C1 segment of cervical spinal cord (tissue), 14 donors: ENCODE measurements around the gene ACY1.

ENCODE experiments used
- DNase-seq, 14 donors: peaks; one replicate each; lab custom pipeline; 2025; lab: John Stamatoyannopoulos, UW

ACY1 gene

DNA sequence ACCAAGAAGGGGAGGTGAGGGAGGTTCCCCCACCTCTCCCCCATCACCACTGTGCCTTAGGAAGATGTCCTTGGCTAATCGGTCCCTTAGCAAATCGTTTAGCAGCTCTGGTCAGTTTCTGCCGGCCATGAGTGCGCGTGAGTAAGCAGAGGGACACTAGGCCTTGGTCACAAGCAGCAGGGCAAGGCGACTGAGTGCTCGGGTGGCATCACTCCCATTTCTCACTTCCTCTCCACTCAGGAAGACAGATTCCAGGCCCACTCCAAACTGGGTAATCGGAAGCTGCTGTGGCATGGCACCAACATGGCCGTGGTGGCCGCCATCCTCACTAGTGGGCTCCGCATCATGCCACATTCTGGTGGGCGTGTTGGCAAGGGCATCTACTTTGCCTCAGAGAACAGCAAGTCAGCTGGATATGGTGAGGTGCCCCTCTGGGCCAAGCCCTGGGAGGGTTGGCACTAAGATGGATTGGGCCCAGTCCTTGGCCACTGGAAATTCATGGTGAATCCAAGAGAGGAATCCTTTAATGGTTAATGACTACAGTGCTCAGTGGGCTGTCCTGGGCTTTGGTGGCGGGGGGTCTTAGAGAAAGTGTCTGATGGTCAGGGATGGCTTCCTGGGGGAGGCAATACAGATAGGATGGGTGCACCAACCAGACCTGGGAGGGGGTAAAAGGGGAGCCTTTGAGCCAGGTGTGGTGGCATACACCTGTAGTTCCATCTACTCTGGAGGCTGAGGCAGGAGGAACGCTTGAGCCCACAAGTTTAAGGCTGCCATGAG is 37.2 kb upstream of the ACY1 start:
- no peak for DNase-seq

DNA sequence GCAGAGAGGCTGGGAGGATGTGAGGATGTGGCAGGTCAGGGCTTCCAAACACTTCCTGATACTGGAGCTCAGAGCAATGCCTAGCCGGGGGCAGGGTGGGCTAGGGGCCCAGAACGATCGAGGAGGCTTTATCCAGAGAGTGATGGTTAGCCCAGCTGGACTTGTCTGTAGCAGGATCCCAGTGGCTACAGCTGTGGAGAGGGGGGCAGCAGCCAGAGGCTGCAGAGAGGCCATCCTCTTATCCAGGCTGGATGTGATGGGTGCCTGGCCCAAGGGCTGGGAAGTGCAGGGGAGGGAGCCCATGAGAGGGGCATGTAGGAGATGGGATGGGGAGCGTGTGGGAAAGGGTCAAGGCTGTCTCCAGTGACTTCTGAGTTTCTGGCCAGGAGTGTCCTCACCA is 36.5 kb upstream of the ACY1 start:
- DNase-seq = no peak

DNA sequence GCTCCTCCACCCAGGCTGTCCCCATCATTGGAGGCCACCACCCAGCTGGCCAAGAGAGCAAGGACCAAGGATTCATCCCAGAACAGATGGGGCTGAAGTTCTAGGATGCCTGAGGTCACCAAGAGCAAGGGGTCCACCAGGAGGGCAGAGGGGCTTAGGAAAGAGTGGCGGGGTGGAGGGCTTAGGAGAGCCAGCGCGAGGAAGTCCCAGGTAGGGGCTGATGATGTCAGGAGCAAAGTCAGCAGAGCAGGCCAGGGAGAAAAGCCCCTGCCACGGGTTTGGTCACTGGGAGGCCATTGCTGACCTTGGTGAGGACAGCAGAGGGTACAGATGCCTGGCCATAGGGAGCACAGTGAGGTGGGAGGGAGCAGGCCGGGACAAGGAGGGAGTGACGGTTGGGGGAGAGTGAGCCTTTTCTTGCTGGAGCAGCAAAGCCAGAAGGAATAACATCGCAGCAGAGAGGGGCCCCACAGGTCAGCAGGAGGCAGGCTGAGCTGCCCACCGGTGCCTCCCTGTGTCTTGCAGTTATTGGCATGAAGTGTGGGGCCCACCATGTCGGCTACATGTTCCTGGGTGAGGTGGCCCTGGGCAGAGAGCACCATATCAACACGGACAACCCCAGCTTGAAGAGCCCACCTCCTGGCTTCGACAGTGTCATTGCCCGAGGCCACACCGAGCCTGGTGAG is 36.0 kb upstream of the ACY1 start:
- no peak for DNase-seq

DNA sequence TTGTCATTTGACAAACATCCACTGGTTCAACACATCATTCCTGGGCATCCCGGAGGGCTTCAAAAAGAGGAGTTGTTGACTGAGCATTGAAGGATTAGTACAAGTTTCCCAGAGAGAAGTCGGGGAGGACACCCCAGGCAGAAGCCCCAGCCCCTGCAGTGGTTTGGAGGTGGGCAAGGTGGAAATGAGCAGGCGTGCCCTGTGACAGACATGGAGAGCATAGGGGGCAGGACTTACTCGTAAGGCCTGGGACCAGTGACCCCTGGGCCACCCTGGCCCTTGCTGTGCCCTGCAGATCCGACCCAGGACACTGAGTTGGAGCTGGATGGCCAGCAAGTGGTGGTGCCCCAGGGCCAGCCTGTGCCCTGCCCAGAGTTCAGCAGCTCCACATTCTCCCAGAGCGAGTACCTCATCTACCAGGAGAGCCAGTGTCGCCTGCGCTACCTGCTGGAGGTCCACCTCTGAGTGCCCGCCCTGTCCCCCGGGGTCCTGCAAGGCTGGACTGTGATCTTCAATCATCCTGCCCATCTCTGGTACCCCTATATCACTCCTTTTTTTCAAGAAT is 35.2 kb upstream of the ACY1 start:
- no peak for DNase-seq

DNA sequence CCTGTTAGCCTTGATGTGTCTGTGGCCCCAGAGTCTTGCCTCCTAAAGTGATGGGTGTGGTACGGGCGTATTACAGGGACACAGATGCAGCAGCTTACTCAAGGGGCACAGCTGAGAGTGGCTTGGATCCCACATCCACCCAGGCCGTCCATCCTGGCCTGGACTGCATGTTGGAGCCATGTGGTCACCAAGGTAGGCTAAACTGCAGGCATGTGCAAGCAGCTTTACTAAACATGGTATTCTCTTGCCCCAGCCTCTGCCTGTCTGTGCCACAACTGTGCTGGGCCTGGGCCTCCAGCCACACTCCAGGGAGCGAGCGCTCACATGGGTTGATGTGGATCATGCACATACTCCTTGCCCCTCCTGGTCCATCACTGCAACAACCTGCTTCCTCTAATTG is 34.2 kb upstream of the ACY1 start:
- DNase-seq = no peak

DNA sequence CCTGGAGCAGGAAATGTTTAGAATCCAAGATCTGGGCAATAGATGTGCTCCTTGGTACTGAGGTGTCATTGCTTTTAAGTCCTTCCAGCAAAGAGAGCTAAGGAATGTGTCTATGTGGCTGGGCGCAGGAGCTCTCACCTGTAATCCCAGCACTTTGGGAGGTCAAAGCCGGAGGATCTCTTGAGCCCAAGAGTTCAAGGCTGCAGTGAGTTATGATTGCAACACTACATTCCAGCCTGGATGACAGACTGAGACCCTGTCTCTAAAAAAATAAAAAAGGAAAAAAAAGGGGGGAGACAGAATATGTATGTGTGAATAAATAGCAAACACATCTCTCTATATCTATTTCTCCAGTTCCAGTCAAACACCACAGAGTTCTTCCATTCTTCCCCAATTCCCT is 32.4 kb upstream of the ACY1 start:
- no peak for DNase-seq

DNA sequence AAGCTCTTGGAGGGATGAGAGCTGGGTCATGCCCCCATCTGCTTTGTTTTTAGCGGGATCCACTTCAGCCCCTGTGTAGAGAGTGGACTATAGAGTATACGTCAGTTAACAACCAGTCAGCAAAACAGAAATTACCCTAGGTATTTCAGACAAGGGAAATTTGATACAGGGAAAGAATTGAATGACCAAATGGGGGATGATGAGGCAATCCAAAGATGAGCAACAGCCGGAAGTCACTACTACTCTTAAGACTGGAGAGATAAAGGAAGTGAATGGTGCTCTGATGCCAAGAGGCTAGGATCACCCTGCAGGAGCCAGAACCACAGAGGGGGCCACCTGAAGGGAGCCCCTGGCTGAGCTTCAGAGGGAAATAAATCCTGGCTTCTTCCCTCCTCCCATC is 29.9 kb upstream of the ACY1 start:
- no peak for DNase-seq

DNA sequence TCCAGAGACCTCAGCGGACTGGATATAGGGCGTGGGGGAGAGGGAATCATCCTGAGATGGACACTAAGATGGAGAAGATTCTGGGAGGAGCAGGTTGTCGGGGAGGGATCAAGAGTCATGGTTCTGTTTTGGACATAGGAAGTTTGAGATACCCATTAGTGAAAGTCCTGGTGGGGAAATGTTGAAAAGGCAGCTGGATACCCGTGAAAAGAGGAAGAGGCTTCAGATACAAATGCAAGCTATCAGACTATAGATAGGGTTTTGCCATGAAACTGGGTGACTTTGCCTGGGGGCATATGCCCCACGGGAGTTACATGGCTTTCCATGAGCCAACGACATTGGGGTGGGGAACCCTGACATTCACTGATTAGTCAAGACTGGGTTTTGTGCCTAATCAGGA is 29.2 kb upstream of the ACY1 start:
- no peak for DNase-seq

DNA sequence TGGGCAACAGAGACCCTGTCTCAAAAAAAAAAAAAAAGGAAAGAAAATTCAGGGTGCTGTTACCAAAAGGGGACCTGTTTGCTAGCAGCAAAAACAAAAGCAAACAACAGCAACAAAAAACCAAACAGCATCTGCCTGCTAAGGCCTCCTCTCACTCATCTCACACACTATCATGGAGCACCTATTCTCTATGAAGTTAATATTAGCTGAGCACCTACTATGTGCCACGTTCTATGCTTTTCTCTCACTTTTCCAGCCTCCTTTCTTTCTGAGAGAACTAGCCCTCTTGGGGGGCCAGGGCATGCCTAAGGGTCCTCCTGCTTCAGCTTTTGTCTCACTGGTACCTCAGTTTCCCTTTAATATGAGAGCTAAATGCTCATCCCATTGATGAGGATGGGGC is 28.6 kb upstream of the ACY1 start:
- no peak for DNase-seq

DNA sequence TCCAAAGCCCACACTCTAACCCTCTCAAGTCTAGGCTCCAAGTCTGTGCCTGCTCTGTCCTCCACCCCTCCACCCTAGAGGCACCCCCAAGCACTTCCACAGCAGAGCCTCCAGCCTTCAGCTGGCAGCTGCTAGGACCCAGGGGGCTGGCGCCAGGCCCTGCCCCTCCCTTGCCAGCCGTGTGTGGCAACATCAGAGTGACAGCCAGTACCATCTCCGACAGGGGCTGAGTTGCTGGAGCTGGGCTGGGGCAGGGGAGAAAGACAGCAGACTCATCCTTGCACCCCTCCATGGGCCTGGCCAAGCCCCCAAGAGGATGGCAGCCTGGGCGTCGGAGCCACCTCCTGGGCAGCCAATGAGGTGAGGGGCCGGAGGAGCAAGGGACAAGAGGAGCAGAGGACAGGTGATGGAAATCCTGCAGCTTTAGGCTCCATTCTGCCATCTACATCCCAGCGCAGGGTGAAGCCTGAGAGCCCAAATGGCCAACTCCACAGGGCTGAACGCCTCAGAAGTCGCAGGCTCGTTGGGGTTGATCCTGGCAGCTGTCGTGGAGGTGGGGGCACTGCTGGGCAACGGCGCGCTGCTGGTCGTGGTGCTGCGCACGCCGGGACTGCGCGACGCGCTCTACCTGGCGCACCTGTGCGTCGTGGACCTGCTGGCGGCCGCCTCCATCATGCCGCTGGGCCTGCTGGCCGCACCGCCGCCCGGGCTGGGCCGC is 28.0 kb upstream of the ACY1 start, which contains the start of gene GPR62:
TSS of gene GPR62 (plus strand) at position 207 of the 718 bp plus-strand sequence. CDS start at position 479, 272 bp downstream.
- DNase-seq = peak in 12 of 14 donors; percentile 47 to 84 (median 70)

DNA sequence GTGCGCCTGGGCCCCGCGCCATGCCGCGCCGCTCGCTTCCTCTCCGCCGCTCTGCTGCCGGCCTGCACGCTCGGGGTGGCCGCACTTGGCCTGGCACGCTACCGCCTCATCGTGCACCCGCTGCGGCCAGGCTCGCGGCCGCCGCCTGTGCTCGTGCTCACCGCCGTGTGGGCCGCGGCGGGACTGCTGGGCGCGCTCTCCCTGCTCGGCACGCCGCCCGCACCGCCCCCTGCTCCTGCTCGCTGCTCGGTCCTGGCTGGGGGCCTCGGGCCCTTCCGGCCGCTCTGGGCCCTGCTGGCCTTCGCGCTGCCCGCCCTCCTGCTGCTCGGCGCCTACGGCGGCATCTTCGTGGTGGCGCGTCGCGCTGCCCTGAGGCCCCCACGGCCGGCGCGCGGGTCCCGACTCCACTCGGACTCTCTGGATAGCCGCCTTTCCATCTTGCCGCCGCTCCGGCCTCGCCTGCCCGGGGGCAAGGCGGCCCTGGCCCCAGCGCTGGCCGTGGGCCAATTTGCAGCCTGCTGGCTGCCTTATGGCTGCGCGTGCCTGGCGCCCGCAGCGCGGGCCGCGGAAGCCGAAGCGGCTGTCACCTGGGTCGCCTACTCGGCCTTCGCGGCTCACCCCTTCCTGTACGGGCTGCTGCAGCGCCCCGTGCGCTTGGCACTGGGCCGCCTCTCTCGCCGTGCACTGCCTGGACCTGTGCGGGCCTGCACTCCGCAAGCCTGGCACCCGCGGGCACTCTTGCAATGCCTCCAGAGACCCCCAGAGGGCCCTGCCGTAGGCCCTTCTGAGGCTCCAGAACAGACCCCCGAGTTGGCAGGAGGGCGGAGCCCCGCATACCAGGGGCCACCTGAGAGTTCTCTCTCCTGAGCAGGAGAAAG is 27.2 kb upstream of the ACY1 start:
- DNase-seq = peak in 11 of 14 donors; percentile 29 to 82 (median 73)

DNA sequence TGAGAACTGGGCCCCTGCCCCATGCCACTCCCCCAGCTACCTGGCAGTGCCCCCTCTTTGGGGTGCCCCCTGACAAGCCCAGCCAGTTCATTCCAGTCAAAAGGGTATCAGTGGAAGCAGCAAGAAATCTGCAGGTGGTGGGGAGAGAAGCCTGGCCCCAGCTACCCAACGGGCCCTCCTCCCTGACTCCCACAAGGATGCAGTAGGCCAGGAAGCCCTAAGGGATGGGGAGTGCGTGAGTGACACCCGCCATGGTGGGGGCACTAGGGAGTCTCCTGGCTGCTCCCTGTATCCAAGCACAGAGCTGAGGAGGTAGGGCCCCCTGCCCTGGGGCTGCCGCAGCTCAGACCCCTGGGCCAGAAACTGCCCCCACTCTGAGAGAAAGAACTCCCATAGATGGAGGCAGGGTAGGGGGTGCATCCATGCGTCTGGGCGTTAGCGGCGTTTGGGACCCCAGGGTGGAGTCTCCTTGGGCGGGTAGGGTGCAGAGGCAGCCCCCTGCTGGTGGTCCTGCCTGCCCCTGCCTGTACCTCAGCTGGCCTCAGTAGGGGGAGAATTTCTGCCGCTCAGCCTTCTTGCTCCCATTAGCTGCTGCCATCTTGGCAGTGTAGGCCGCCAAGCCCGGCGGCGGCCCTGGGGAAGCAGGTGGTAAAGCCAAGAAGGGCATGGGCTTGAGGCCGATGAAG is 25.7 kb upstream of the ACY1 start:
- DNase-seq = no peak

DNA sequence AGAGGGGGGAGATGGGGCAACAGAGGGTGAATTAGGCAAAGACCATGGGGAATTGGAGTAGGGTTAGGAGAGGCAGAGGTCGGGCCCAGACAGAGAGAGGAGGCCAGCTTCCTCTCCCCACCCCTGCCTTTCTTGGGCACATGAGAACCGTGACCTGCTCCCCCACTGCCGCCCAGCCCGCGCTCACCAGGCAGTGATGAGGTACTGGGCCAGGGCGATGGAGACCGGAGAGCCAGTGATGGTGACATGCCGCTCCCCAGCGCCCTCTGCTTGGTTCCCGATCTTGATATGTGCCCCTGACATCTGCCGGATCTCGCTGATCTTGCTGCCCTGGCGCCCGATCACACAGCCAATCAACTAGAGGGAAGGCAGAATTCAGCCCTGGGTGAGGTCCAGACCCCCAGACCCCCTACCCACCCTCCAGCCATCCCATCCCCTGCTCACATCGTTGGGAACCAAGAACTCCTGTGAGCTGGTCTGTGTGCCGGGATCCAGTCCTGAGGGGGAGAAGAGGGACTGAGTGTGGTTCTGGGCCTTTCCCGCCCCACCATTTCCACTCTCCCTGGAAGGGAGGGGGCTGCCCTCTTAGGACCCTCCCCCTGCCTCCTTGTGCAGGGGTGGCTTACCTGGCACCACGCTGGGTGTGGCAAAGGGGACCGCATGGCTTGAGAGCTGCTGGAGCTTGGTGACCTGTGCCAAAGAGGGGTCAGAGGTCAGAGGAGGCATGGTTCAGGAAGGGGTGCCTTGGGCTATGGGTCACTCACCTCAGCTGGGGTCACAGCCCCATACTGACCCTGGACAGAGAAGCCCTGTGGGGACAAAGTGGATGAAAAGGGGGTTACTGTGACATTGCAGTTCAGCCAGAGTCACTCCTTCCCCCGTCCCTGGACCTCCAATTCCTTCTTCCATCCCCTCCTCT is 24.5 kb upstream of the ACY1 start:
- DNase-seq = no peak

DNA sequence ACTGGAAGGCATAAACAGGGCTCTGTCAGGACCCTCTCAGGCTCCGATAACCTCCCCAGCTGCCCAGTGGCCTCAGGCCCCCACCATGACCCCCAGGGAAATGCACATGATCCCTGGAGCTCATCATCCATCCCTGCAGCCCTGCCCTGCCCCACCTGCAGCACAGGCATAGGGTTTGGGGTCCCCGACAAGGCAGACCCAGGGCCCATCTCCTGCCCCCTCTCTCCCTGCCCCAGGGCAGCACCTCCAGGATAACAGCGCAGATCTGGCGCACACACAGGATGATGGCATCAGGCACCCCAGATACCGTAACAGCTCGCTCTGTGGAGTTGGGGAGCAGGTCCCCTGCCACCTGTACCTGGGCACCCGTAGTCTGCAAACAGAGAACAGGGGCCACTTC is 23.7 kb upstream of the ACY1 start:
- DNase-seq = no peak

DNA sequence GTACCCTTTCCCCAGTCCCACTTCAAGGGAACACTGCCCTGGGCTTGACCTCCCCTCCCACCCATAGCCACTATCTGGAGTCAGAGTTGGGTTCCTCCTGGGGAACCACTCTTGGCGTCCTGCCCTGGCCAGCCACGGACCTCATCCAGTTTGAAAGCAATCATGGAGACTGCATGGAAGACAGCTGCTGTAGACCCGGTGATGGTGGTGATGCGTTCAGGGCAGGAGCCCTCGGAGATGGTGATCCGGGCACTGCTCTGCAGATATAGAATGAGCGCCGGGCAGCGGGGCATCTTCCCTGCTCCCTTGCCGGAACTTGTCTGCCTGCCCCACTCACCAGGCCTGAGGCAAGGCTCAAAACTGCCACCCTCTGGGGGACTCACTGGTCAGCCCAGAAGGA is 22.9 kb upstream of the ACY1 start:
- no peak for DNase-seq

DNA sequence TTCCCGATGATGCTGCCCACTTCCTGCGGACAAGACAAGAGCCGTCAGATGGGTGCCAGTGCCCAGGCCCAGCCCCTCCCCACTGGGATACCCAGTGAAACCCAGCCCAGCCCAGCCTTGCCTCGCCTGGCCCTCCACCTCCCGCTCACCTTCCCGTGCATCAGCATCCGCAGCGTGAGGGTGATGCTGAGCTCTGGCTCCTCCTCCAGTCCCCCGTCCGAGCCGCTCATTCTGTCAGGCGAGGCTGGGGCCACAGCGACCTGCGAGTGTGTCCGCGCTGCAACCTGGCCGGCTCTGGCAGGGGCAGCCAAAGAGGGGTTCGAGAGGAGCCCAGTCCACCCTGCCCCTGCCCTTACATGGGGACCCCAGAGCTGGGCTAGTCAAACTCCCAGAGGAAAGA is 22.3 kb upstream of the ACY1 start:
- no peak for DNase-seq

DNA sequence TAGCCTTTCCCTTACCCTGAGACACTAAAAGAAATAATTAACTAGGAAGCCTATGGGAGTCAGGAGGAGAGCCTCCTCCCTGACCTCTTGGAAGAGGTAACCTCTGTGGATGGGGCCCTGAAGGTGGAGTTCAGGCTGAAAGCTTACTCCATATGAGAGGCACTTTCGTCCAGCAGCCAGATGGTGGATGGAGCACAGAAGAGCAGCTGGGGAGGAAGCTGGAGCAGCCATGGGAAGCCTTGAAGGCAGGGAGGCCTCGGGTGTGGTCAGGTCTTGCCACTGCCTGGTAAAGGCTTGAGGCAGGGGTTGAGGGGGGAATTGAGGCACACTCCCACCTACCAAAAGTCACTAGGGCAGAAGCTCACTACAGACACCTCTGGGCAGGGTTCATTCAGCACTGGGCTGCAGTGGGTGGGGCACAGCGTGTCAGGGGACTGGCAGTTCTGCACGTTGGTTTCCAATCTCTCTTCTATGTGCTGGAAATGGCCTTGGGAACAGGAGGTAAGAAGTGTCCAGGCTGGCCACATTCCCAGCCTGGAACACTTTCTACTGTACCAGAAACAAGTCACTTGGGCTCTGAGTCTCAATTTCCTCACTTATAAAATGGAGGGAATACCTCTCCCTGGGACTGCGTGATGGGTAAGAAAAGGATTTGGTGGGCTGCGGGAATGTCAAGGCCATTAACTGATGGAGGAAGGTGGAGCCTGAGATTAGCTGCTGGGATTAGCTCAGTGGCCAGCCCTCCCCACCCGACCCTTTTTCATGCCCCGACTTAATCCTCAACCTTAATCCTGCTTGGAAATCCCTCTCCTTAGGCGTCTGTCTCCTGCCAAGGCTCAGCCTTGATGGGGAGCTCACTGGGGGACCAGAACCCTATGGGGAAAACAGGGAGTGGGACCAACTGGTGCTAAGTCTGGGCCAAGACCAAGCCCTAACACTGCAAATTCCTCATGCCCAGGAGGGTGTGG is 21.4 kb upstream of the ACY1 start:
- peak in 1 of 14 donors; percentile 38 for DNase-seq

DNA sequence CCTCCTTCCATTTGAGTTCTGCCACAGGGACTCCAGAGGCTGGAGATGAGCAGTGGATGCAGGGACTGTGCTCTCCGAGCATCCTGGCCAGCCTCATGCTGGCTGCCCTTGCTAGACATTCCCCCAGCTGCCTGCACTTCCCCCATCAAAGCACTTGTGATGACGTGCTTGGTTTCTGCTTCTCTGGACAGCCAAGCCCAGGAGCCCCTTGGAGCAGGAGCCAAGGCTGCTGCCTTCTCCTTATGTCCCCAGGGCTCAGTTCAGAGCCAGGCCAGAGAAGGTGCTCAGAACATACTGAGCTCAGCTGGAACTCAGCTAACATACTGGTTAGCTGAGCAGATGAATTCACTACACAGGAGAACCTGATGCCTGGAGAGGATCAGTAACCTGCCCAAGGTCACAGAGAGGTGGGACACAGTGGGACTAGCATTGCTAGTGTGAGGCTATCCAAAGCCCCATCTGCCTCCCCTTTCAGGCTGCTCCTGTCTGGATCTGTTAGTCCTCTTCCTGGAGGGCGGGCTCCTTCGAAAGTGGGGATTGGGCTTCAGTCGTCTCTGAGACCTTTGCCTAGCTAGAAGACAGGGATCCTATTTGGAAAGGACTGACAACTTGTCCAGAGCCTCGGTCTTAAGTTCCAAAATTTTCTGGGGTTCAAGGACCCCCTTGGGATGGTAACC is 20.3 kb upstream of the ACY1 start:
- peak in 2 of 14 donors; percentile 35 to 36 for DNase-seq
